Mesothelial cell of epicardium (in vitro differentiated cells): Measurements from ENCODE around the gene PPEF2. TPM values are rescaled to one million over a fixed set of nuclear protein-coding genes. Genes with fewer than 3 reads are reported as not detected.
"Not testable (repeated sequence)": the region's sequence is repeated elsewhere in the genome, so short reads cannot be mapped to it uniquely, and the experiment has no call there.

Experiments used
- DNase-seq, 2 experiments: peaks; one replicate each; pipeline ENCODE4 v3.0.0; 2021; ENCODE audit warnings: low spot score in 2 of 2; ENCODE audit not compliant: unreplicated experiment in 2 of 2
- H3K27ac Mint-ChIP-seq: 2 replicates; pipeline ENCODE4 v1.8.0; 2021; ENCODE audit warnings: mixed read lengths
- H3K27me3 Mint-ChIP-seq: 2 replicates; pipeline ENCODE4 v1.8.0; 2021; ENCODE audit warnings: low read depth, mixed read lengths
- H3K36me3 Mint-ChIP-seq: 2 replicates; pipeline ENCODE4 v1.8.0; 2021; ENCODE audit warnings: mixed read lengths
- H3K4me1 Mint-ChIP-seq: 2 replicates; pipeline ENCODE4 v1.8.0; 2021; ENCODE audit warnings: mixed read lengths
- H3K4me3 Mint-ChIP-seq: 2 replicates; pipeline ENCODE4 v1.8.0; 2021; ENCODE audit warnings: mild to moderate bottlenecking, moderate library complexity, mixed read lengths
- H3K9me3 Mint-ChIP-seq: 2 replicates; pipeline ENCODE4 v1.8.0; 2021; ENCODE audit warnings: mixed read lengths
- total RNA-seq: library from RNA; stranded (reverse); gene quantifications from 3 replicates; pipeline ENCODE4 v1.2.1, GENCODE V29; 2021
- TF ChIP-seq, protein P1 (sequence below): fragments of 200-600 bp; sonication (generic); IDR thresholded peaks from one replicate; pipeline ENCODE4 v1.5.0; 2021; ENCODE audit warnings: antibody characterized with exemption; ENCODE audit not compliant: unreplicated experiment

Gene PPEF2
- total RNA-seq, 1 donor from 2014 or later = not detected

DNA sequence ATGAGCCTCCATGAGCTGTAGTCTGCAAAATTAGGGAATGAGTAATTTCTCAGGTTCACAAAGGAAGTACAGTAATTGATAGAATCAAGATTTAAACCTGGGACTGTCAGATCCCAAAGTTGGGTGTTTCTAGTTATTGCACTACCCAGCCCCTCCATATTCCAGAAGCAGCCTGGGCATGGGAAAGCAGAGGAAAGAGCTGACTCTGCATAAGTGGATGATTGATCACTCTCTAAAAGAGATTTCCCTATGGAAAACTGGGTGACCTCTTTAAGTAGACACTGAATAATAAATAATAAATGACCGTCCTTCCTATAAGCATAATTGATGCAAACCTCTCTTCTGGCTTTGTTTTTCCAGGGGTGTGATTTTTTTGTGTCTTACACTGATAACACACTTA, 33.4 kb upstream of the PPEF2 start:
- Mint-ChIP-seq H3K36me3 (peaks cover 1% of the 10 kb centered on the region), H3K4me3 (no peak overlapping the region), H3K4me1 (peaks cover 5% of the 10 kb centered on the region), H3K27ac (no peak overlapping the region), H3K9me3 (no peaks in the 10 kb centered on the region), H3K27me3 (no peaks in the 10 kb centered on the region)
- TF ChIP-seq, protein P1, sequence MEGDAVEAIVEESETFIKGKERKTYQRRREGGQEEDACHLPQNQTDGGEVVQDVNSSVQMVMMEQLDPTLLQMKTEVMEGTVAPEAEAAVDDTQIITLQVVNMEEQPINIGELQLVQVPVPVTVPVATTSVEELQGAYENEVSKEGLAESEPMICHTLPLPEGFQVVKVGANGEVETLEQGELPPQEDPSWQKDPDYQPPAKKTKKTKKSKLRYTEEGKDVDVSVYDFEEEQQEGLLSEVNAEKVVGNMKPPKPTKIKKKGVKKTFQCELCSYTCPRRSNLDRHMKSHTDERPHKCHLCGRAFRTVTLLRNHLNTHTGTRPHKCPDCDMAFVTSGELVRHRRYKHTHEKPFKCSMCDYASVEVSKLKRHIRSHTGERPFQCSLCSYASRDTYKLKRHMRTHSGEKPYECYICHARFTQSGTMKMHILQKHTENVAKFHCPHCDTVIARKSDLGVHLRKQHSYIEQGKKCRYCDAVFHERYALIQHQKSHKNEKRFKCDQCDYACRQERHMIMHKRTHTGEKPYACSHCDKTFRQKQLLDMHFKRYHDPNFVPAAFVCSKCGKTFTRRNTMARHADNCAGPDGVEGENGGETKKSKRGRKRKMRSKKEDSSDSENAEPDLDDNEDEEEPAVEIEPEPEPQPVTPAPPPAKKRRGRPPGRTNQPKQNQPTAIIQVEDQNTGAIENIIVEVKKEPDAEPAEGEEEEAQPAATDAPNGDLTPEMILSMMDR = no peak
- DNase-seq = no peak

DNA sequence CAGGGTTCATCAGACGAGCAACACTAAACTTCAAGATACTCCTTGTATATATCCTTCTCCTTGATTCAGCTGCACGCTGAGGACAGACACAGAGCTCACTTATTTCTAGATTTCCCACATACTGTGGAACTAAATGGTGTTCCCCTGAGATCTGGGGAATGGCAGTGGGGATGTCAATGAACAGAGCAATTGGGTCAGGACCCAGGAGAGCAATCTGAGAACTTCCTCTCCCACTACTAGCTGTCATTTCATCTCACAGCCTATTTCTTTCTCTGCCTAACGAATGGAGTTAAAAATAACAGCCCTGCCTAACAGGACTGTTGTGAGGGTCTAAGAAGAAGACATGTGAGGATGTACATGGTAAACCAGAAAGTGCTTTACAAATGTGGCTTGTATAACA, 27.9 kb upstream of the PPEF2 start:
- peaks cover 6% of the 10 kb centered on the region for H3K4me1 Mint-ChIP-seq
- H3K4me3 Mint-ChIP-seq = no peak overlapping the region
- H3K27ac Mint-ChIP-seq = no peak overlapping the region
- no peak for DNase-seq
- no peaks in the 10 kb centered on the region for H3K27me3 Mint-ChIP-seq
- H3K36me3 Mint-ChIP-seq = no peaks in the 10 kb centered on the region
- TF ChIP-seq, protein P1 = no peak
- no peaks in the 10 kb centered on the region for H3K9me3 Mint-ChIP-seq

DNA sequence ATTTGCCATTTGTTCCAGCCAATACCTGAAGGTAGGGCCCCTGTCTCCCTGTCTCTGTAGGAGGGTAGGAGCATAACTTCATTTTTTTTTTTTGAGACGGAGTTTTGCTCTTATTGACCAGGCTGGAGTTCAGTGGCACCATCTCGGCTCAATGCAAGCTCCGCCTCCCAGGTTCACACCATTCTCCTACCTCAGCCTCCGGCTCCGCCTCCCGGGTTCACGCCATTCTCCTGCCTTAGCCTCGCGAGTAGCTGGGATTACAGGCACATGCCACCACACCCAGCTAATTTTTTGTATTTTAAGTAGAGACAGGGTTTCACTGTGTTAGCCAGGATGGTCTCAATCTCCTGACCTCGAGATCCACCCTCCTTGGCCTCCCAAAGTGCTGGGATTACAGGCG, 22.7 kb upstream of the PPEF2 start:
- not testable (repeated sequence) for H3K36me3 Mint-ChIP-seq

GRCh38 chr4:75924309-75924827, 22.1 kb upstream of the PPEF2 start:
- Mint-ChIP-seq H3K27me3 (no peaks in the 10 kb centered on the region), H3K4me1 (peaks cover 6% of the 10 kb centered on the region), H3K4me3 (no peak overlapping the region), H3K9me3 (no peaks in the 10 kb centered on the region), H3K36me3 (peaks cover 5% of the 10 kb centered on the region), H3K27ac (no peak overlapping the region)
- DNase-seq = no peak
- TF ChIP-seq, protein P1 = no peak

More for the DNA sequence above, 22.7 kb upstream of the PPEF2 start:
- not testable (repeated sequence) for H3K27ac Mint-ChIP-seq, H3K4me1 Mint-ChIP-seq, H3K4me3 Mint-ChIP-seq, DNase-seq, H3K9me3 Mint-ChIP-seq, H3K27me3 Mint-ChIP-seq

- TF ChIP-seq, protein P1 = no peak
- no peak overlapping the region for H3K27ac Mint-ChIP-seq
- no peaks in the 10 kb centered on the region for H3K27me3 Mint-ChIP-seq
- no peaks in the 10 kb centered on the region for H3K9me3 Mint-ChIP-seq
- peaks cover 5% of the 10 kb centered on the region for H3K36me3 Mint-ChIP-seq
- peaks cover 6% of the 10 kb centered on the region for H3K4me1 Mint-ChIP-seq
- no peak overlapping the region for H3K4me3 Mint-ChIP-seq
- no peak for DNase-seq
These were observed 20.3 kb upstream of the PPEF2 start for GRCh38 chr4:75922588-75922987.

- Mint-ChIP-seq H3K27ac (no peak overlapping the region), H3K27me3 (no peaks in the 10 kb centered on the region), H3K4me3 (no peak overlapping the region), H3K36me3 (peaks cover 5% of the 10 kb centered on the region), H3K4me1 (peaks cover 6% of the 10 kb centered on the region), H3K9me3 (no peaks in the 10 kb centered on the region)
- no peak for DNase-seq
- TF ChIP-seq, protein P1 = no peak
These were observed 19.7 kb upstream of the PPEF2 start for GRCh38 chr4:75921910-75922309.
